OCI-M1 (cell line): ENCODE measurements around the gene DBX1.
"Not testable (repeated sequence)": the region's sequence is repeated elsewhere in the genome, so short reads cannot be mapped to it uniquely, and the experiment has no call there.

Experiments
- DNase-seq: peaks from one replicate; lab custom pipeline; 2025; lab: John Stamatoyannopoulos, UW

DBX1 gene

DNA sequence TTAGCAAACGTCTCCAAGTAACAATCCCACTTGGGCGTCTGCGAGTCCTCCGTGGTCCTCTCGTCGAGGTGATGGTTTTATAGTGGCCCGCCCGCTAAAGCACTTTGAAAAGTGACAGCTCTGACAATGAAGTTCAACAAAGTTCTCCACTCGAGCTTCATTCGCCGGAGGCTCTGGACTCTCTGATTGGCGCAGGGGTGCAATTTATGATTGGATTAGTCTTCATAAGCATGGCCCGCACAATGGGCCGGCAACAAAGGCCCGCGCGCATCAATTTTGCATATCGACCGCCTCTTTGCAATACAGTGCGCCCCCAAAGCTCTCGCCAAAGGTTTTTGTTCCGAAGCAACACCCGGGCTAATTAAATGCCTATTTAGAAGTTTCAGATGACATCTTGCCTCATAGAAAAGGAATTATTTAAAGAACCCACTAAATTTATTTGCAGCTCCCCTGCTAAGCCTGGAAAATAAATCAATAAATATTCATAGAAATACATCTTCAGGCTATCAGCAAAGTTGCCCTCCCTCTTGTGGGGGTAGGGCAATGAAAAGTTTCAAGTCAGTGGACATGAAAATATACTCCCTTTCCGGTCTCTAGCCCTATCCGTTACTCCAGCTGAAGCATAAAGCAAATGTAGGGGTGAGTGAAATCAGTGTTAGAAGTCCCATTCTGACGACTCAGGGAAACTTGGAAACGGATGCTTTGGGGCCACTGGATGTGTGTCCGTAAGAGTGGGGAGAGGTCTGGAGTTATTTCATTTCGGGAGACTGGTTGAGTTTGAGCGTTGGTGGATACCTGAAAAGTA, at the start of gene DBX1:
TSS of gene DBX1 (minus strand) at position 51 of the 805 bp plus-strand sequence. CDS start 151 bp downstream, outside the sequence.
- DNase-seq = no peak

DNA sequence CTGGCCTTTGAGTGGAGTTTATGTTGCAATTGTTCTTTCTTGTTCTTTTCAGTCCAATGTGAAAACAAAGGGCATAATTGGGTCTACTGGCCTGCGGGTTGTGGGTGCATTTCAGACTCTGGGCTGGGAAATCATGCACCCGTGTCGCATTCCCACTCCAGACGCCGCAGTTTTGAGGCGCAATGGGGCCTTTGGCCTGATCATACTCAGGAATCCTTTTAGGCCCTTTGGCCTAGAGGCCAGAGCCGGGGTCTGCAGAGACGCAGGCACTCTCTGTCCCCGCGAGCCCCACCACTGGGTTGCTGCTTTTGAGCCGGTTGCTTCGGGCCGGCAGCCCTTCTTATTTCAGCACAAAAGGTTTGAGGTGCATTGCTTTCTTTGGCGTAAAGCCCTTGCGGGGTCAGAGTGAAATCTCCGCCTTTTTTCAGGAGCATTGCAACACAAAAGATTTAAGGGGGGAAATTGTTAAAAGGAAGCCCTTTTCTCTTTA, 48.4 kb upstream of the DBX1 start:
- no peak for DNase-seq

DNA sequence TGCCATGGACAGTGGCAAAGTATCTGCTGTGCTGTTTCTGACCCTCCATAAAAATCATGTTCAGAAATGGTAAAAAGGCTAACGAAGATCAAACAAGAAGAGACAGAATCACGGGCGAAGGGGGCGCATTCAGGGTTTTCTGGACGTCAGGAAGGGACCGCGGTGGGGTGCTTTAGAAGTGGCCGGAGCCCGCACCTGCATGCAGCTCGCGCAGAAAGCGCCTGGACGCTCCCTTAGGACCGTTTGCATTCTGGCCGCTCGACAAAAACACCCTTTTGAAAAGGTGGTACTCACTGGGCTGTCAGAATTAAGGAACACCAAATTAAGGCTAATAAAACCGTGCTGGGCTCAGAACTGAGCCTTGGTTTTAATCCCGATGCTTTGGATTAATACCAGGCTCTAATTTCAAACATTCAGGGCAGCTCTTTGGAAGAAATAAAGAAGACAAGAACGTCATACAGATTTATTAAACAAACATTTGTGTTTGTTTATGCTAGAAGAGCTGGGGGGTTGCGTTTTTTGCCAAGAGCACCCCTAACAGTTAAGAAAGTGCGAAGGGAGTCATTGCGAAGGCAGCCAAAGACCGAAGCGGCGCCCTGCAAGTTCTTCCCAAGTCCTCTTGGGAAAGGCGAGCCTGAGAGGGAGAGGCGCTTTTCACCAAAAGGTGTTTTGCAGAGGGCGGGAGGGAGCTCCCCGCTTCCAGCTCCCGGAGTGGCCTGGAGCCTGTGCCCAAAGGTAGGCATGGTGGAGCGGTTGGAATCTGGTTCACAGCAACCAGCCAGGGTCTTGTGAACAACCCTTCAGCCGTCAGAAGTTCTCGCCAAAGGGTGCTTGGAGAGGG, 47.7 kb upstream of the DBX1 start:
- DNase-seq = no peak

DNA sequence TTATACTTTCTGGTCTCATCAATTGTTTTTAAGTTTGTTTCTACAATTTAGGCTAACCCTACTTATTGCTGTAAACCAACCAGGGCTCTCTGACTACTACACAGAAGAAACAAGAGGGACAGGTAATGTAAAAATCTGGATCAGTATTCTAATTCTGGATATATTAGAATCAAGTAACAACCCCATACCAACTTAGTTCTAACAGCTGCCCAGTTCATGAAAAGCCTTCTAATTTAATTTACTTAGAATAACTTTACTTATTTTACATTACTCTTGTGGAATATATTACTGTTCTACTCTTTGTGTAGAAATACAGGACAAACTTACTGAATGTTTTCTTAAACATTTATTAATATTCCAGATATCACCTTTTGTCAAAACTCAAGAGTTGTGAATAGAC, 45.5 kb upstream of the DBX1 start:
- no peak for DNase-seq

- no peak for DNase-seq
Measured at GRCh38 chr11:20204681-20205080, 44.4 kb upstream of the DBX1 start.

GRCh38 chr11:20203831-20204230, 43.6 kb upstream of the DBX1 start:
- DNase-seq = peak; percentile 4

DNA sequence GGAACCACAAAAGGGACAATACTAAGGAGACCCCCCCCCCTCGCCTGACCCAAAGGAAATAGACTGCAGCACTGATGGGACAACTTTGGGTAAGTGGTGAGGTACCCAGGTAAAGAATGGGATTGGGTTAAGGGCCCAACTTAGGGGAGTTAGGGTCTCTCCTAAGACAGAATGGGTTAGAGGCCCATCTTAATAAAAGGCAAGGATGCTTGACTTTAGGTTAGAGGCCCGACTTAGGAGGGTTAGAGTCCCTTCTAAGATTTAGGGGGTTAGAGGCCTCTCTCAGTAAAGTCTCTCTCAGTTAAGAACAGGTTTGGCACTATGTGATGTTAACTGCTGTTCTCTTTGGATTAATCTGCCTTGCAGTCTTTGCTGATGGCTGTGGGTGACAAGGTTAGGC, 41.0 kb upstream of the DBX1 start:
- DNase-seq = no peak

- not testable (repeated sequence) for DNase-seq
Measured at GRCh38 chr11:20200331-20200955, 40.2 kb upstream of the DBX1 start.

- no peak for DNase-seq
Measured at GRCh38 chr11:20197881-20198280, 37.6 kb upstream of the DBX1 start.

- no peak for DNase-seq
Measured at GRCh38 chr11:20194470-20194869, 34.2 kb upstream of the DBX1 start.

GRCh38 chr11:20193307-20193706, 33.0 kb upstream of the DBX1 start:
- DNase-seq = no peak

DNA sequence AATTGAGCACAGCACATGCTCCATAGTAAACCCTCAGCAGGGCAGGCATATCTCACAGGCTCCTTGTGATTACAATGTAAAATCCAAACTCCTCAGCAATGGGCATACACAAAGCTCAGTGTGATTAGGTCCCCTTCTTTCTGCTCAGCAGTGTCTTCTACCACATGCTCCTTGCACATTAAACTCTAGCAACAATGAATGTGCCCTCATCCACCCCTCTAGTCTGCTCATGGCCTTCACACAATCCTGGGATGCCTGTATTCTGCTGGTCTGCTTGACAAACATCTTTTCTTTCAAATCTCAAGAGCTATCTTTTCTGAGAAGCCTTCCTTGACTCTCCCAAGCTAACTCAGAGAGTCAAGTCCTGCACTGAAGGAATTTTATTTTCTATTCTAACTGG, 32.4 kb upstream of the DBX1 start:
- no peak for DNase-seq

DNA sequence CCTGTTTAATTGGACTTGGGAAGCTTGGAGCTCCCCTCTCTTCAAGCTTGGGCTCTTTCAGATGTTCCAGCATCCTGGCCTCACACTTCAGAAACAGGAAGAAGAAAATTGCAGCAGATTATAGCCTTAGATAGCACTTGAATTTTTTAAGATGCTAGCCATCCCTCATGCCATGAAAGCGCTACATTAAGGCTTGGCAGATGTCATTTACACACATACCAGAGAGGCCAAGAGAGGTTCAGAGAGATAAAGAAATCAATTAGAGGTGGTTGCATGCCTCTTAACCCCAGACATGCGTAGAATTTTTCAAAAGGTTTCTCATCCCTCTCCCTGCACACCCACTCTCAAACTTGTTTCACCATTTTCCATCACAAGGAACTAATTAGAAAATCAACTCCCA, 31.9 kb upstream of the DBX1 start:
- DNase-seq = no peak

GRCh38 chr11:20178976-20179375, 18.7 kb upstream of the DBX1 start:
- no peak for DNase-seq

DNA sequence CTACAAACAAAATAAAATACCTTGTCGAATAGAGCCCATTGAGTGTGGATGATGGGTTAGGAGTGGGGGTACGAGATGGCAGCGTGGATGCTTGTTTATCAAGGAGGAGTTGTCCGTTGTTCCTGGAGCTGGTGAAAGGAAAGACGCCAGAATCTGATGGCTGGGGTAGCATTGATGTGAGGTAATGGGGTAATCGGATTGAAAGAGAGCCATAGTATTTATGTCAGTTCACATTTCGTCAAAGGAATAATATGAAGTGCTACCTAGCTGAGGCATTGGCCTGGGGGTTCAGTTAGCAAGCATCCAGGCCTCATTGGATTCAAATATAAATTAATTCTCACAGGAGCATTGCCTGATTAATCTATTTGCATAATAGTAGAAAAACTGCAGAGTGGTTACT, 16.9 kb upstream of the DBX1 start:
- no peak for DNase-seq

DNA sequence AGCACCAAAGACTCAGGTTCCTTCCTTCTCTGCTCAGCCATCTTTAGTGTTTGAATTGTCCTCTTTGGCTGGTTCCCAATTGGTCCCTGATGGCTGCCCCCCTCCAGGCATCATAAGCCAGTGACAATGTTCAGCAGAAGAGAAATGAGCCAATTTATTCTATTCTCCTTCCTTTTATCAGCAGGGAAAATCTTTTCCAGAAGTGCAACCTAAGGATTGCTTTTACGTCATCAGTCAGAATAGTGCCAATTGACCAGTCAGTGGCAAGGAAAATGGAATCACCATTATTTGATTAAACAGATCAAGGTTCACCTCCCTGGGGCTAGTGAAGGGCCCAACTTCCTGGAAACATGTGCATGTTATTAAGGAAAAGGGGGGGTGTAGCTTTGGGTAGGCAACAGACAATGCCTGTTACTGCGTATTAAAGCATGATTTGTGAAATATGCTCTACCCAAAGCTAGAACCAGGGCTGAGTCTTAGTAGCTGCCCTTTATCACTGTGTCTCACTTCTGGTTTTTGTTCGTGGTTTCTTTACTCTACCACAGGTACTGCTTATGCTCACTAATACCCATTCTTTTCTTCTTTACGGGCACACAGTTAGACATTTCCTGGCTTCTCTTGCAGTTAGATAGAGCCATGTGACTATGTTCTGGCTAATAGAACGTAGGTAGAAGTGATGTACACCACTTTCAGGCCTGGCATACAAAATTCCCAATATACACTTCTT, 12.6 kb upstream of the DBX1 start:
- no peak for DNase-seq

- no peak for DNase-seq
Measured at GRCh38 chr11:20163783-20164481, 3.7 kb upstream of the DBX1 start.

DNA sequence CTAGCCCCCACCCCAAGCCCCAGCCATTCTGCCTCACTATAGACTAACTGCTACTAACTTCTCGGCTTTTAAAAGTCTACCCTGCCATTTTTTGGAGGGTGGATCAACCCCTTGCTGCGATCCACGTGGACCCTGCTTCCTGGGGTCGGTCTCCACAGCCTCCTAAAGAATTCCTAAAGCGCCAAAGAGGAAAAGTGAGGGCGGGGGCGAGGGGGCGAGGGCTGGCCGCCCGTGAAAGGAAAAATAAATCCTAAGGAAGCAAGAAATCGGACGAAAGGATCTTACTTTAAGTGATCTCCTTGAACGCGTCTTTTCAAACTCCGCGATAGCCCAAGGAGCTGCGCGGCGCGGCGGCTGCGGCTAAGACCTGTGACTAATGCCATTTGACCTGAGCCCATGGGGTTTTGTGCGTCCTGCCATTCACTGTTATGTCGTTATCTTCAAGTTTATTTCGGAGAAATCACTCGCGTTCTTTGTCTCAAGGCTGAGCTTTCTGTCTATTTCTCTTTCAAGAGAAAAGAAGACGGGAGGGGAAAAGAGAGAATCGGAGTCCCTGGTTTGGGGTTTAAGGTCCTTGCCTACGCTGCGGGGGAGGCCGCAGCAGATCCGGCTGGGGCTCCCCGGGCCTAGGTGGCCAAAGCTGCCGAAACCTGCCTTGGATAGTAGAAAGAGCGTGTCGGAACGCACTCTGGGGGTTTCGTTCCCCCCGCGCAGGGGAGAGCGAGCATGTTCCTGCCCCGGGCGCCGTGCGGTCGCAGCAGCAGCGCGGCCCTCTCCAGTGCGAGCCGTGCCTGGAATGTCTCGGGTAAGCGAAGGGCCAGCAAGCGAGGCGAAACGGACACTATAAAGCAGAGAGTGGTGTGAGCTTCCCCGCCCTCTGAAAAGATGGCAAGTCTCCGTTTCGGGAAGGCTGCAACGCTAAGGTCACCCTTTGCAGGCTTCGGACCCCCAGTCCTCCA, 2.8 kb upstream of the DBX1 start:
- no peak for DNase-seq

DNA sequence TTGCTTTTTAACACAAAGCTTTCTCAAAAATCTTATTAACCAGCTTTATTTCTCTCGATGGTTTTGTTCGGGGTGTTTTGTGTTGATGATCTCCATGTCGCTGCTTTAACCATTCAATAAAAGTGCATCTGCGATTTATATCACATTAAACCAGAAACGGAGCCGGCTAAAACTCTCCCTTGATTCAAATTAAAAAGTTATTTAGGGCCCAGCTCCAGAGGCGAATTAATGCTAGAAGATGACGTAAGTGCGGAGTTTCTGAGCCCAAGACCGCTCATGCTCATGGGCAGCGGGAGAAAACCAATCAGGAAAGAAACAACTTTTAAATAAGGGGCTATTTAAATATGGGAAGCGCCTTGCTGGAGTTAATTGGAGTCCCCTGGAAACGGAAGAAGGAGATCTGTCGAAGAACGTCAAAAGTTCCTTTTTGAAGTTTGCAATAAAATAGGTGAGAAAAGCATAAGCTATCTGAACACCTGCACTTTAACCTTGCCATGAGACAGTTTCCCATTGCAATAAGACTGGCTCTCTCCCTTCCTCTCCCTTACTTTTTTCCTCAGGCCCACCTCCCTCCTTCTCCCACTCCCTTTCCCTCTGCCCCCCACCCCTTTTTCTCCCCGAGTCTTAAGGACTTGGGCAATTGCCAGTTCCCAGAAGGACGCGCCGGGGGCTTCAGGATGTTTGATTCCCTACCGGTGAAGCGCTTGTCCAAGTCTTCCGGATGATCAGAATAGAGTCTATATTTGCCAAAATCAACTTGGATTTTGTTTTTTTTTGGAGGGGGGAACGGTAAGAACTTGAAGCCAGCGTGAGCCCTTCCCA, 1.9 kb upstream of the DBX1 start:
- DNase-seq = no peak
